A549 (cell line): ENCODE measurements around the gene FOXP1. TPM values are rescaled to one million over a fixed set of nuclear protein-coding genes. Genes with fewer than 3 reads are reported as not detected.

Experiments
- ATAC-seq, 2 experiments: fragments of 200-7000 bp in 1 of 2; fragments of >200 bp in 1 of 2; cut with Nextera tagmentation in 1 of 2; cut with Tn5 transposase in 1 of 2; 3 replicates each; pipeline versions ENCODE4 v1.8.0 to v1.9.1; 2018 to 2020; ENCODE audit warnings: mild to moderate bottlenecking in 1 of 2, moderate library complexity in 1 of 2
- CTCF ChIA-PET: fragments of 300-600 bp; sonication (Branson Sonifier 250); formaldehyde crosslinking; extraction: SDS; loops from one replicate; lab custom pipeline; 2021; ENCODE audit warnings: antibody characterized with exemption, inconsistent platforms; lab: Yijun Ruan, JAX
- POLR2A ChIA-PET: fragments of 350-600 bp; formaldehyde crosslinking; extraction: SDS; loops from one replicate; lab custom pipeline; 2021; ENCODE audit warnings: antibody characterized with exemption, inconsistent platforms; lab: Yijun Ruan, JAX
- DNase-seq, 2 experiments: peaks; one replicate each; pipeline versions ENCODE4 v3.0.0 to v3.0.0-alpha.2; 2011 to 2016; ENCODE audit warnings: low read depth in 1 of 2, low spot score in 1 of 2
- FAIRE-seq: peaks from 2 replicates; lab custom pipeline; 2011; peaks lifted over from hg19 to GRCh38; lab: Jason Lieb, UNC
- H3K27ac ChIP-seq, 2 experiments: fragments of >200 bp; sonication (Bioruptor Twin); formaldehyde crosslinking; 3 replicates each; pipeline ENCODE4 v1.5.1; 2016 to 2017
- H3K4me1 ChIP-seq: fragments of >200 bp; sonication (Bioruptor Twin); formaldehyde crosslinking; 3 replicates; pipeline ENCODE4 v1.6.1; 2016
- H3K4me2 ChIP-seq: fragments of >200 bp; sonication (Bioruptor Twin); formaldehyde crosslinking; 3 replicates; pipeline ENCODE4 v1.6.1; 2016
- H3K4me3 ChIP-seq: fragments of >200 bp; sonication (Bioruptor Twin); formaldehyde crosslinking; 3 replicates; pipeline ENCODE4 v1.5.1; 2016
- H3K9me3 ChIP-seq: fragments of >200 bp; sonication (Bioruptor Twin); formaldehyde crosslinking; 3 replicates; pipeline ENCODE4 v1.6.1; 2016
- BCL3 ChIP-seq: fragments of >200 bp; sonication (Bioruptor Twin); formaldehyde crosslinking; IDR thresholded peaks from 3 replicates; pipeline ENCODE4 v1.6.1; 2016
- CEBPB ChIP-seq, 2 experiments: fragments of >200 bp in 1 of 2; sonication (Bioruptor Twin) in 1 of 2; formaldehyde crosslinking in 1 of 2; IDR thresholded peaks; 2 replicates each; pipeline ENCODE4 v1.6.1; 2012 to 2016
- CTCF ChIP-seq: fragments of >200 bp; sonication (Bioruptor Twin); formaldehyde crosslinking; IDR thresholded peaks from 3 replicates; pipeline ENCODE4 v1.5.1; 2016
- EHMT2 ChIP-seq: fragments of 200-600 bp; sonication (generic); IDR thresholded peaks from 2 replicates; pipeline ENCODE4 v1.6.1; 2016; ENCODE audit warnings: antibody characterized with exemption, low read depth, mild to moderate bottlenecking, moderate library complexity
- ELK1 ChIP-seq: fragments of 150-350 bp; IDR thresholded peaks from 2 replicates; pipeline ENCODE4 v1.6.1; 2014; ENCODE audit warnings: low read depth, mild to moderate bottlenecking, low read length
- EP300 ChIP-seq, 2 experiments: fragments of >200 bp; sonication (Bioruptor Twin); formaldehyde crosslinking; IDR thresholded peaks; 2 replicates in 1 of 2; 3 replicates in 1 of 2; pipeline ENCODE4 v1.6.1; 2016 to 2017
- FOSL2 ChIP-seq, 2 experiments: fragments of 450-650 bp in 1 of 2; fragments of >200 bp in 1 of 2; sonication (Bioruptor Twin) in 1 of 2; formaldehyde crosslinking; IDR thresholded peaks; 2 replicates each; pipeline versions ENCODE4 v1.5.0 to v1.6.1; 2016 to 2020; ENCODE audit warnings: mild to moderate bottlenecking in 1 of 2, moderate library complexity in 1 of 2
- HMGXB4 ChIP-seq: fragments of 250-450 bp; sonication (Bioruptor Pico); IDR thresholded peaks from 2 replicates; pipeline ENCODE4 v1.5.0; 2021; ENCODE audit warnings: mild to moderate bottlenecking, moderate library complexity, borderline replicate concordance
- HOXB13 ChIP-seq: fragments of 250-450 bp; sonication (Bioruptor Pico); IDR thresholded peaks from 2 replicates; pipeline ENCODE4 v1.5.0; 2020; ENCODE audit warnings: low read depth, mild to moderate bottlenecking, moderate library complexity
- HOXB5 ChIP-seq: fragments of 250-450 bp; sonication (Bioruptor Pico); IDR thresholded peaks from 2 replicates; pipeline ENCODE4 v1.5.0; 2020; ENCODE audit warnings: mild to moderate bottlenecking, moderate library complexity
- JUN ChIP-seq, 2 experiments: fragments of >200 bp; sonication (Bioruptor Twin); formaldehyde crosslinking; IDR thresholded peaks; 2 replicates in 1 of 2; 3 replicates in 1 of 2; pipeline ENCODE4 v1.6.1; 2016 to 2017
- JUNB ChIP-seq: fragments of >200 bp; sonication (Bioruptor Twin); formaldehyde crosslinking; IDR thresholded peaks from 2 replicates; pipeline ENCODE4 v1.6.1; 2016
- KDM5A ChIP-seq: fragments of 200-600 bp; sonication (generic); IDR thresholded peaks from 2 replicates; pipeline ENCODE4 v1.6.1; 2016; ENCODE audit warnings: antibody characterized with exemption, mild to moderate bottlenecking
- MYC ChIP-seq: IDR thresholded peaks from 2 replicates; pipeline ENCODE4 v1.6.1; 2012; ENCODE audit warnings: mild to moderate bottlenecking, inconsistent platforms, low read length, improper control_type of control experiment, borderline replicate concordance
- PHF8 ChIP-seq: fragments of 200-600 bp; sonication (generic); IDR thresholded peaks from 2 replicates; pipeline ENCODE4 v1.6.1; 2016; ENCODE audit warnings: low read depth, mild to moderate bottlenecking, antibody characterized with exemption, moderate library complexity, borderline replicate concordance
- POLR2AphosphoS2 ChIP-seq: conservative IDR thresholded peaks from 2 replicates; pipeline ENCODE4 v1.6.1; 2012; ENCODE audit warnings: low read length, improper control_type of control experiment, inconsistent platforms
- RAD21 ChIP-seq, 2 experiments: fragments of >200 bp in 1 of 2; sonication (Bioruptor Twin) in 1 of 2; formaldehyde crosslinking in 1 of 2; IDR thresholded peaks in 1 of 2; conservative IDR thresholded peaks in 1 of 2; 2 replicates in 1 of 2; 3 replicates in 1 of 2; pipeline ENCODE4 v1.6.1; 2012 to 2018; ENCODE audit warnings: inconsistent platforms in 1 of 2
- RFX5 ChIP-seq: fragments of 450-650 bp; IDR thresholded peaks from 2 replicates; pipeline ENCODE4 v1.7.1; 2014; ENCODE audit warnings: antibody characterized with exemption, mild to moderate bottlenecking, moderate library complexity
- SMC3 ChIP-seq: fragments of >200 bp; sonication (Bioruptor Twin); formaldehyde crosslinking; IDR thresholded peaks from 3 replicates; pipeline ENCODE4 v1.6.1; 2018; ENCODE audit warnings: inconsistent platforms
- ZC3H11A ChIP-seq: fragments of 450-650 bp; IDR thresholded peaks from 2 replicates; pipeline ENCODE4 v1.6.1; 2014; ENCODE audit warnings: antibody characterized with exemption, mild to moderate bottlenecking
- WGBS: methylation state at CpG from one replicate; pipeline ENCODE4 v1.1.6; 2017; ENCODE audit errors: missing lambda C conversion rate; 5-methylcytosine and 5-hydroxymethylcytosine counted together
- polyA plus RNA-seq, 4 experiments: library from polyadenylated mRNA; depleted of rRNA in 3 of 4; stranded (reverse); fragments of >200 nt; fragmentation: RNase III in 1 of 4; extraction: RNeasy Plus Mini Kit Qiagen cat#74134 plus additional on column Dnase treatment in 1 of 4; gene quantifications; 2 replicates in 3 of 4; 3 replicates in 1 of 4; pipeline ENCODE4 v1.2.3, GENCODE V29; 2011 to 2017
- TF ChIP-seq, protein P1 (sequence below): fragments of >200 bp; sonication (Bioruptor Twin); formaldehyde crosslinking; IDR thresholded peaks from 2 replicates; pipeline ENCODE4 v1.6.1; 2016
- TF ChIP-seq, protein P2 (sequence below): IDR thresholded peaks from 2 replicates; pipeline ENCODE4 v1.6.1; 2012

Gene FOXP1
- polyA plus RNA-seq, 2 of the 4 experiments (the other 2 are of a cell fraction), result 12.8 to 13.9 TPM

- H3K9me3 ChIP-seq, result no peaks in the 10 kb centered on the region
- ATAC-seq, result peak in 1 of 2 experiments; percentile 36; a peak in 3 of 6 replicates
- TF ChIP-seq JUN (IDR thresholded peaks at IDR 0.05), result peak in 1 of 2 experiments; percentile 51; a peak in 2 of 5 replicates
- peak; percentile 28 to 80; a peak in 2 of 4 replicates for TF ChIP-seq CEBPB (IDR thresholded peaks at IDR 0.05)
- peak; percentile 22; the same call in 1 of the 2 replicates for TF ChIP-seq FOSL2 (IDR thresholded peaks at IDR 0.05)
- no peak for TF ChIP-seq FOSL2 (CRISPR knock-in tag; IDR thresholded peaks at IDR 0.05)
- TF ChIP-seq SMC3, result peak; percentile 13; the same call in 1 of the 3 replicates
- 0 out of 5 replicates have a peak, but pooled peaks of 1 of the 2 experiments have one; percentile 16 for TF ChIP-seq RAD21 (conservative IDR thresholded peaks at IDR 0.05 in 1 of 2, IDR thresholded peaks at IDR 0.05 in 1 of 2)
- no peak for TF ChIP-seq ELK1
- TF ChIP-seq, protein P1, sequence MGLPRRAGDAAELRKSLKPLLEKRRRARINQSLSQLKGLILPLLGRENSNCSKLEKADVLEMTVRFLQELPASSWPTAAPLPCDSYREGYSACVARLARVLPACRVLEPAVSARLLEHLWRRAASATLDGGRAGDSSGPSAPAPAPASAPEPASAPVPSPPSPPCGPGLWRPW, result peak; percentile 50; the same call in 1 of the 2 replicates
- 0 out of 3 replicates have a peak, but pooled peaks have one; percentile 24 for TF ChIP-seq BCL3
- no peak for TF ChIP-seq KDM5A
- TF ChIP-seq EP300 (IDR thresholded peaks at IDR 0.05), result peak in 1 of 2 experiments; percentile 48; a peak in 2 of 5 replicates
- no peak for TF ChIP-seq EHMT2
- TF ChIP-seq JUNB, result peak; percentile 52; the same call in 1 of the 2 replicates
- 61% methylated on average over 2 of the region's 2 CpGs for WGBS
- CTCF ChIA-PET, result interaction anchor here (0.7 kb wide), 1 partner anchor 8 kb away, joined by 3 read pairs; no protein-coding TSS in a partner anchor
- FAIRE-seq, result no peak
- H3K4me3 ChIP-seq, result no peak overlapping the region
- peaks cover 22% of the 10 kb centered on the region for H3K4me1 ChIP-seq
- POLR2A ChIA-PET, result no interaction called here
- H3K4me2 ChIP-seq, result peak overlapping the region; percentile 52
- H3K27ac ChIP-seq, result peak overlapping the region; percentile 62 to 79
- DNase-seq, result peak in 1 of 2 experiments; percentile 18
Observed at GRCh38 chr3:71172951-71173350, 410.6 kb downstream of the FOXP1 start.

GRCh38 chr3:71172189-71172588 is 411.3 kb downstream of the FOXP1 start:
- ChIA-PET CTCF (no interaction called here), POLR2A (no interaction called here)
- Histone ChIP-seq H3K27ac (peak overlapping the region; percentile 62 to 79), H3K4me3 (no peak overlapping the region), H3K9me3 (no peaks in the 10 kb centered on the region), H3K4me2 (peak overlapping the region; percentile 52), H3K4me1 (peaks cover 22% of the 10 kb centered on the region)
- WGBS, result 80% methylated on average over 3 of the region's 3 CpGs
- no peak for TF ChIP-seq JUN (IDR thresholded peaks at IDR 0.05)
- TF ChIP-seq CTCF, result no peak
- TF ChIP-seq MYC, result no peak
- no peak for TF ChIP-seq HOXB13 (CRISPR knock-in tag)
- no peak for TF ChIP-seq POLR2AphosphoS2
- TF ChIP-seq, protein P1, result no peak
- FAIRE-seq (no peak), ATAC-seq (no peak), DNase-seq (no peak)

DNA sequence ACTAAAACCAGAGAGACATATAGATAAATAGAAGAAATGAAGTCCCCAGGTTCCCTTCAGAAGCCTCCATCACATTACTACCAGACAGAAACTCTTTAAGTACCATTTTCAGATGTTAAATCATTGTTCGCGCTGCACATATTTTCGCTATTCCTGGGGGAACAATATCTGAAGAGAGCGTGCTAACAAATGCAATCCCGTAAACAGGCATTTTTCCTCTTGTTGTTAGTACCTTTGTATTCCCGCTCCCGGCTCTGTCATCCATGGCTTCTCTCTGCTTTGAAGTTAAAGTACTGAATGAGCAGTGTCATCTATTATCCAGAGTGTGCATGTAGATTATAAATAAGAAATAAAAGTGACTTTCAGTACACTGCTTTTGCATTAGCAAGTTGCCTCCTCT is 412.3 kb downstream of the FOXP1 start:
- POLR2A ChIA-PET, result no interaction called here
- ATAC-seq (no peak), DNase-seq (no peak), FAIRE-seq (no peak)
- Histone ChIP-seq H3K4me2 (no peak overlapping the region), H3K27ac (no peak overlapping the region), H3K4me3 (no peak overlapping the region), H3K4me1 (peaks cover 22% of the 10 kb centered on the region), H3K9me3 (no peaks in the 10 kb centered on the region)
- WGBS, result 95% methylated on average over 7 of the region's 7 CpGs
- CTCF ChIA-PET, result no interaction called here
- TF ChIP-seq PHF8 (no peak), HMGXB4 (CRISPR knock-in tag) (no peak), RFX5 (no peak), HOXB5 (no peak), ELK1 (no peak), BCL3 (no peak), ZC3H11A (no peak)
- TF ChIP-seq, protein P2, sequence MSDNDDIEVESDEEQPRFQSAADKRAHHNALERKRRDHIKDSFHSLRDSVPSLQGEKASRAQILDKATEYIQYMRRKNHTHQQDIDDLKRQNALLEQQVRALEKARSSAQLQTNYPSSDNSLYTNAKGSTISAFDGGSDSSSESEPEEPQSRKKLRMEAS, result no peak
